ENCODE data around the gene KRT84. TPM values are rescaled to one million over a fixed set of nuclear protein-coding genes. Genes with fewer than 3 reads are reported as not detected.

Gene KRT84
- total RNA-seq, 1 donor from 2014 or later: not detected

GRCh38 chr12:52389313-52390207, 4.1 kb upstream of the KRT84 start:
- H3K4me3 ChIP-seq (ENCODE audit: low read depth, low read length): no peak overlapping the region
- no peak for DNase-seq (ENCODE audit: low read depth)
- no peaks in the 10 kb centered on the region for H3K36me3 ChIP-seq (ENCODE audit: control insufficient read depth, insufficient read depth, low read length)
- TF ChIP-seq, protein P1, sequence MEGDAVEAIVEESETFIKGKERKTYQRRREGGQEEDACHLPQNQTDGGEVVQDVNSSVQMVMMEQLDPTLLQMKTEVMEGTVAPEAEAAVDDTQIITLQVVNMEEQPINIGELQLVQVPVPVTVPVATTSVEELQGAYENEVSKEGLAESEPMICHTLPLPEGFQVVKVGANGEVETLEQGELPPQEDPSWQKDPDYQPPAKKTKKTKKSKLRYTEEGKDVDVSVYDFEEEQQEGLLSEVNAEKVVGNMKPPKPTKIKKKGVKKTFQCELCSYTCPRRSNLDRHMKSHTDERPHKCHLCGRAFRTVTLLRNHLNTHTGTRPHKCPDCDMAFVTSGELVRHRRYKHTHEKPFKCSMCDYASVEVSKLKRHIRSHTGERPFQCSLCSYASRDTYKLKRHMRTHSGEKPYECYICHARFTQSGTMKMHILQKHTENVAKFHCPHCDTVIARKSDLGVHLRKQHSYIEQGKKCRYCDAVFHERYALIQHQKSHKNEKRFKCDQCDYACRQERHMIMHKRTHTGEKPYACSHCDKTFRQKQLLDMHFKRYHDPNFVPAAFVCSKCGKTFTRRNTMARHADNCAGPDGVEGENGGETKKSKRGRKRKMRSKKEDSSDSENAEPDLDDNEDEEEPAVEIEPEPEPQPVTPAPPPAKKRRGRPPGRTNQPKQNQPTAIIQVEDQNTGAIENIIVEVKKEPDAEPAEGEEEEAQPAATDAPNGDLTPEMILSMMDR (IDR thresholded peaks at IDR 0.05; ENCODE audit: insufficient read depth, low read length, poor library complexity, severe bottlenecking): no peak
- peaks cover 11% of the 10 kb centered on the region for H3K27me3 ChIP-seq (ENCODE audit: control insufficient read depth, insufficient read depth, low read length)

GRCh38 chr12:52387859-52388258, 2.4 kb upstream of the KRT84 start:
- H3K4me3 ChIP-seq (ENCODE audit: low read depth, low read length): no peak overlapping the region
- TF ChIP-seq, protein P1 (IDR thresholded peaks at IDR 0.05; ENCODE audit: insufficient read depth, low read length, poor library complexity, severe bottlenecking): no peak
- H3K27me3 ChIP-seq (ENCODE audit: control insufficient read depth, insufficient read depth, low read length): peaks cover 11% of the 10 kb centered on the region
- no peaks in the 10 kb centered on the region for H3K36me3 ChIP-seq (ENCODE audit: control insufficient read depth, insufficient read depth, low read length)
- no peak for DNase-seq (ENCODE audit: low read depth)

GRCh38 chr12:52383331-52383730, 2.1 kb downstream of the KRT84 start:
- TF ChIP-seq, protein P1 (IDR thresholded peaks at IDR 0.05; ENCODE audit: insufficient read depth, low read length, poor library complexity, severe bottlenecking): no peak
- Histone ChIP-seq H3K27me3 (ENCODE audit: control insufficient read depth, insufficient read depth, low read length) (peaks cover 4% of the 10 kb centered on the region), H3K36me3 (ENCODE audit: control insufficient read depth, insufficient read depth, low read length) (no peaks in the 10 kb centered on the region), H3K4me3 (ENCODE audit: low read depth, low read length) (no peak overlapping the region)
- DNase-seq (ENCODE audit: low read depth): no peak

DNA sequence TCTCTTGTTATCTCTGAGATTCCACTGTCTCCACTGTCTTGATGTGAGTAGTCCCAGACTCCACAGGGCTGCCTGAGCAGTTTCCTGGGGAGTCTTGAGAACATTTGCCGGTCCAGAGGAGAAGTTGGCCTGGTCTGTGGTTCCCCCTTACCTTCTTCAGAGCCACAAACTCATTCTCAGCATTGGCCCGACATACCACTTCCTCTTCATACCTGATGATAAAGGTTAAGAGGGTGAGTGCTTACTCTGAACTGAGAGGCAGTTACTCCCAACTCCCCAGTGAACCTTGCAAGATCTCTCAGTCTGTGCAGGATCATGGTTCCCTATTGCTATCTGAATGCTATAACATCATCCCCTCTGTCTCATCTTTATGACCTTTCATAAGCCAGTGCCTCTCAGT, 2.6 kb downstream of the KRT84 start:
- no peak for DNase-seq (ENCODE audit: low read depth)
- Histone ChIP-seq H3K36me3 (ENCODE audit: control insufficient read depth, insufficient read depth, low read length) (no peaks in the 10 kb centered on the region), H3K27me3 (ENCODE audit: control insufficient read depth, insufficient read depth, low read length) (peaks cover under 1% of the 10 kb centered on the region), H3K4me3 (ENCODE audit: low read depth, low read length) (no peak overlapping the region)
- TF ChIP-seq, protein P1 (IDR thresholded peaks at IDR 0.05; ENCODE audit: insufficient read depth, low read length, poor library complexity, severe bottlenecking): no peak

DNA sequence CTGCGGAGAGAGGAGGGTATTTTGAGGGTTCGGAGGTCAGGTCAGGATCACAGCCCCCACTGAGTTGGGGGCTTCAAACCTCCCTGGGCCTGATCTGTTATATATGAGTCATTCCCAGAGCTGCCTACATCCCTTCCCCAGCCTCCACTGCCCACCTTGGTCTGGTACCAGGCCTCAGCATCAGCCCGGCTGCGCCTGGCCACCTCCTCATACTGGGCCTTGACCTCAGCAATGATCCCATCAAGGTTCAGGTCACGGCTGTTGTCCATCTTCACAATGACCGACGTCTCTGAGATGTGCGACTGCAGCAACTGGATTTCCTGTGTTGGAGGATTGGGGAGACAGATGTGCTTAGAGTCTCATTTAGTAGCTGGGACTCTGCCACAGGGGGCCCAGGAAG, 4.2 kb downstream of the KRT84 start:
- TF ChIP-seq, protein P1 (IDR thresholded peaks at IDR 0.05; ENCODE audit: insufficient read depth, low read length, poor library complexity, severe bottlenecking): no peak

More for the DNA sequence above, 4.2 kb downstream of the KRT84 start:
- no peak overlapping the region for H3K4me3 ChIP-seq (ENCODE audit: low read depth, low read length)
- no peak for DNase-seq (ENCODE audit: low read depth)
- H3K27me3 ChIP-seq (ENCODE audit: control insufficient read depth, insufficient read depth, low read length): peaks cover 2% of the 10 kb centered on the region
- no peaks in the 10 kb centered on the region for H3K36me3 ChIP-seq (ENCODE audit: control insufficient read depth, insufficient read depth, low read length)

Data from kidney epithelial cell (primary cell).